DND-41 (cell line): ENCODE measurements around the gene ATP6V0E2.
"Not testable (repeated sequence)": the region's sequence is repeated elsewhere in the genome, so short reads cannot be mapped to it uniquely, and the experiment has no call there.

Experiments
- ATAC-seq: fragments of 200-7000 bp; cut with Tn5 transposase; 3 replicates; pipeline ENCODE4 v1.9.1; 2021; ENCODE audit warnings: low read depth; ENCODE audit not compliant: insufficient read depth
- DNase-seq: peaks from one replicate; pipeline ENCODE4 v3.0.0-alpha.2; 2020
- H2AFZ ChIP-seq: 2 replicates; pipeline ENCODE4 v1.6.0; 2012; ENCODE audit warnings: low read depth, low read length
- H3K27ac ChIP-seq: 2 replicates; pipeline ENCODE4 v1.5.1; 2012; ENCODE audit warnings: low read length, inconsistent platforms
- H3K27me3 ChIP-seq: fragments of 200-600 bp; sonication (generic); 2 replicates; pipeline ENCODE4 v1.6.0; 2012; ENCODE audit warnings: low read length, mild to moderate bottlenecking, inconsistent platforms; ENCODE audit not compliant: insufficient read depth, poor library complexity
- H3K36me3 ChIP-seq: 2 replicates; pipeline ENCODE4 v1.5.1; 2012; ENCODE audit warnings: low read length, inconsistent platforms; ENCODE audit not compliant: insufficient read depth
- H3K4me1 ChIP-seq: 2 replicates; pipeline ENCODE4 v1.5.1; 2012; ENCODE audit warnings: mild to moderate bottlenecking, low read length; ENCODE audit not compliant: insufficient read depth
- H3K4me2 ChIP-seq: 2 replicates; pipeline ENCODE4 v1.6.0; 2012; ENCODE audit warnings: mild to moderate bottlenecking, moderate library complexity, low read length, inconsistent platforms; ENCODE audit not compliant: insufficient read depth
- H3K4me3 ChIP-seq, 2 experiments: fragments of 200-600 bp in 1 of 2; shearing (Covaris generic) in 1 of 2; 2 replicates each; pipeline ENCODE4 v1.5.1; 2012 to 2016; ENCODE audit warnings: inconsistent platforms in 2 of 2, low read length in 2 of 2, mild to moderate bottlenecking in 2 of 2, low read depth in 1 of 2, moderate library complexity in 1 of 2
- H3K79me2 ChIP-seq: 2 replicates; pipeline ENCODE4 v1.6.0; 2012; ENCODE audit warnings: low read length, inconsistent platforms; ENCODE audit not compliant: insufficient read depth
- H3K9ac ChIP-seq: 2 replicates; pipeline ENCODE4 v1.6.0; 2012; ENCODE audit warnings: low read depth, mild to moderate bottlenecking, inconsistent platforms, low read length, moderate library complexity
- H3K9me3 ChIP-seq: 2 replicates; pipeline ENCODE4 v1.5.1; 2012; ENCODE audit warnings: low read length, moderate library complexity, mild to moderate bottlenecking, inconsistent platforms; ENCODE audit not compliant: insufficient read depth, severe bottlenecking
- H4K20me1 ChIP-seq: 2 replicates; pipeline ENCODE4 v1.6.0; 2012; ENCODE audit warnings: low read length; ENCODE audit not compliant: insufficient read depth

The ATP6V0E2 gene

GRCh38 chr7:149907776-149908376, 34.1 kb downstream of the ATP6V0E2 start:
- not testable (repeated sequence) for H2AFZ ChIP-seq, H3K79me2 ChIP-seq, H3K4me1 ChIP-seq, H3K4me3 ChIP-seq, H3K9ac ChIP-seq, ATAC-seq, DNase-seq, H3K27ac ChIP-seq, H3K27me3 ChIP-seq, H3K4me2 ChIP-seq, H3K36me3 ChIP-seq, H4K20me1 ChIP-seq, H3K9me3 ChIP-seq

DNA sequence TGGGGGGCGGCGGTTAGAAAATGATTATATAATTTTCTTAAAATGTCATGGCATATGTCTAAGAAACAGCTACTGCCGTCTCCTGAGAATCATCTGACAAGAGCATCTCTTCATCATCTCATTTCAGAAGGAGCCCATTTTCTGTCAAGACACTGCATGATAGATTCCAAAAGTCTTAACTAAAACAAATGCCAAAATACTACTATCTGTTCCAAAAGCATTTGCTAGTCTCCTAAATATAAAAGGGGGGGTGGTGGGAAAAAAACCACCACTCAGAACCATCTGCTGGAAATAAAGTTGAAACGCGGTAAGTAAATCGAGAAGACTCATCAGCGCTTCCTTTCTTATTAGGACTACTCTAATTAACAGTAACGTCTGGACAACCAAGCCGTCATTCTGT, 36.5 kb downstream of the ATP6V0E2 start:
- not testable (repeated sequence) for H3K36me3 ChIP-seq, H3K27ac ChIP-seq, H3K4me1 ChIP-seq, H3K79me2 ChIP-seq, H2AFZ ChIP-seq, ATAC-seq, H4K20me1 ChIP-seq, H3K27me3 ChIP-seq, DNase-seq, H3K4me2 ChIP-seq, H3K4me3 ChIP-seq, H3K9me3 ChIP-seq, H3K9ac ChIP-seq

GRCh38 chr7:149912126-149912525, 38.4 kb downstream of the ATP6V0E2 start:
- H4K20me1 ChIP-seq, H3K4me3 ChIP-seq, H3K36me3 ChIP-seq, H3K27ac ChIP-seq, H3K4me1 ChIP-seq, H3K79me2 ChIP-seq, H3K27me3 ChIP-seq, H3K4me2 ChIP-seq, ATAC-seq, H3K9me3 ChIP-seq, H3K9ac ChIP-seq, DNase-seq, H2AFZ ChIP-seq: not testable (repeated sequence)

- H3K79me2 ChIP-seq, H4K20me1 ChIP-seq, H3K27ac ChIP-seq, H3K9me3 ChIP-seq, DNase-seq, H3K36me3 ChIP-seq, H2AFZ ChIP-seq, H3K4me2 ChIP-seq, H3K4me3 ChIP-seq, H3K27me3 ChIP-seq, H3K9ac ChIP-seq, ATAC-seq, H3K4me1 ChIP-seq: not testable (repeated sequence)
Observed at GRCh38 chr7:149926414-149926813, 52.6 kb downstream of the ATP6V0E2 start.
